ENCODE data around the gene CACNA1I.

CACNA1I gene

GRCh38 chr22:39705386-39705785 lies 134.8 kb downstream of the CACNA1I start:
- no peak for DNase-seq

GRCh38 chr22:39706376-39707140 lies 136.0 kb downstream of the CACNA1I start:
- no peak for DNase-seq

- no peak for DNase-seq
These were observed 136.8 kb downstream of the CACNA1I start for GRCh38 chr22:39707351-39707750.

- no peak for DNase-seq
These were observed 137.3 kb downstream of the CACNA1I start for GRCh38 chr22:39707816-39708215.

GRCh38 chr22:39710380-39711150 lies 140.0 kb downstream of the CACNA1I start:
- DNase-seq = no peak

GRCh38 chr22:39712081-39712480 lies 141.5 kb downstream of the CACNA1I start:
- DNase-seq = no peak

- DNase-seq = no peak
These were observed 142.4 kb downstream of the CACNA1I start for GRCh38 chr22:39712751-39713525.

GRCh38 chr22:39713799-39714290 lies 143.3 kb downstream of the CACNA1I start:
- no peak for DNase-seq

- DNase-seq = no peak
These were observed 143.8 kb downstream of the CACNA1I start for GRCh38 chr22:39714321-39714720.

- DNase-seq = no peak
These were observed 145.4 kb downstream of the CACNA1I start for GRCh38 chr22:39715778-39716495.

- no peak for DNase-seq
These were observed 146.0 kb downstream of the CACNA1I start for GRCh38 chr22:39716534-39716933.

- DNase-seq = no peak
These were observed 146.5 kb downstream of the CACNA1I start for GRCh38 chr22:39717099-39717498.

- DNase-seq = no peak
These were observed 147.7 kb downstream of the CACNA1I start for GRCh38 chr22:39718206-39718605.

GRCh38 chr22:39718921-39719475 lies 148.4 kb downstream of the CACNA1I start:
- DNase-seq = no peak

GRCh38 chr22:39719559-39720450 lies 149.3 kb downstream of the CACNA1I start:
- DNase-seq = no peak

GRCh38 chr22:39721206-39722031 lies 150.9 kb downstream of the CACNA1I start:
- no peak for DNase-seq

GRCh38 chr22:39722032-39722325 lies 151.4 kb downstream of the CACNA1I start:
- no peak for DNase-seq

- no peak for DNase-seq
These were observed 151.9 kb downstream of the CACNA1I start for GRCh38 chr22:39722501-39722900.

GRCh38 chr22:39723463-39723862 lies 152.9 kb downstream of the CACNA1I start:
- no peak for DNase-seq

- no peak for DNase-seq
These were observed 153.4 kb downstream of the CACNA1I start for GRCh38 chr22:39723899-39724351.
